Common myeloid progenitor, CD34-positive (primary cell): Measurements from ENCODE around the gene DOCK6.

Source experiments
- CTCF ChIA-PET: fragments of 350-600 bp; sonication (Branson Sonifier 250); formaldehyde crosslinking; loops from one replicate; lab custom pipeline; 2021; ENCODE audit warnings: antibody characterized with exemption; lab: Charles Lee
- POLR2A ChIA-PET: fragments of 350-600 bp; sonication (Branson Sonifier 250); formaldehyde crosslinking; loops from one replicate; lab custom pipeline; 2021; ENCODE audit warnings: antibody characterized with exemption; lab: Charles Lee
- DNase-seq, 3 donors: peaks; one replicate each; pipeline versions ENCODE4 v3.0.0 to v3.0.0-alpha.2; 2013
- H3K27ac ChIP-seq, 2 experiments: 1 replicate in 1 of 2; 2 replicates in 1 of 2; pipeline ENCODE4 v1.7.0; 2013; ENCODE audit warnings: inconsistent platforms in 2 of 2, low read length in 2 of 2, mild to moderate bottlenecking in 2 of 2, low read depth in 1 of 2, moderate library complexity in 1 of 2; ENCODE audit not compliant: severe bottlenecking in 2 of 2, insufficient read depth in 1 of 2, poor library complexity in 1 of 2
- H3K27me3 ChIP-seq, 5 experiments: replicated peaks in 2 of 5; 1 replicate in 3 of 5; 2 replicates in 2 of 5; pipeline versions ENCODE4 v1.6.1 to v1.7.0; 2013; ENCODE audit warnings: low read length in 4 of 5, mild to moderate bottlenecking in 2 of 5, moderate library complexity in 2 of 5, inconsistent platforms in 1 of 5; ENCODE audit not compliant: insufficient read depth in 5 of 5, control insufficient read depth in 4 of 5
- H3K36me3 ChIP-seq, 4 experiments: 1 replicate in 2 of 4; 2 replicates in 2 of 4; pipeline versions ENCODE4 v1.6.1 to v1.7.0; 2013; ENCODE audit warnings: low read length in 3 of 4, control low read depth in 1 of 4, mild to moderate bottlenecking in 1 of 4; ENCODE audit not compliant: control insufficient read depth in 4 of 4, insufficient read depth in 4 of 4
- H3K4me1 ChIP-seq, 4 experiments: 1 replicate in 3 of 4; 2 replicates in 1 of 4; pipeline versions ENCODE4 v1.6.1 to v1.7.1; 2013; ENCODE audit warnings: low read length in 3 of 4, mild to moderate bottlenecking in 3 of 4, control low read depth in 1 of 4, inconsistent platforms in 1 of 4, moderate library complexity in 1 of 4; ENCODE audit not compliant: control insufficient read depth in 4 of 4, insufficient read depth in 4 of 4; ENCODE audit errors: control extremely low read depth in 1 of 4
- H3K4me3 ChIP-seq, 7 experiments: 1 replicate in 4 of 7; 2 replicates in 3 of 7; pipeline versions ENCODE4 v1.5.1 to v1.7.0; 2013; ENCODE audit warnings: mild to moderate bottlenecking in 7 of 7, low read length in 6 of 7, moderate library complexity in 6 of 7, inconsistent platforms in 2 of 7, low read depth in 2 of 7, control low read depth in 1 of 7; ENCODE audit not compliant: insufficient read depth in 4 of 7, control insufficient read depth in 1 of 7; ENCODE audit errors: extremely low read depth in 1 of 7
- H3K9me3 ChIP-seq, 5 experiments: 1 replicate in 4 of 5; 2 replicates in 1 of 5; pipeline versions ENCODE4 v1.6.1 to v1.7.1; 2013; ENCODE audit warnings: low read length in 4 of 5, mild to moderate bottlenecking in 2 of 5, inconsistent platforms in 1 of 5, low read depth in 1 of 5, moderate library complexity in 1 of 5; ENCODE audit not compliant: control insufficient read depth in 4 of 5, insufficient read depth in 2 of 5; ENCODE audit errors: control extremely low read depth in 1 of 5
- WGBS: methylation state at CpG from one replicate; pipeline ENCODE4 v1.1.5; 2013; ENCODE audit not compliant: insufficient coverage; 5-methylcytosine and 5-hydroxymethylcytosine counted together

The DOCK6 gene

DNA sequence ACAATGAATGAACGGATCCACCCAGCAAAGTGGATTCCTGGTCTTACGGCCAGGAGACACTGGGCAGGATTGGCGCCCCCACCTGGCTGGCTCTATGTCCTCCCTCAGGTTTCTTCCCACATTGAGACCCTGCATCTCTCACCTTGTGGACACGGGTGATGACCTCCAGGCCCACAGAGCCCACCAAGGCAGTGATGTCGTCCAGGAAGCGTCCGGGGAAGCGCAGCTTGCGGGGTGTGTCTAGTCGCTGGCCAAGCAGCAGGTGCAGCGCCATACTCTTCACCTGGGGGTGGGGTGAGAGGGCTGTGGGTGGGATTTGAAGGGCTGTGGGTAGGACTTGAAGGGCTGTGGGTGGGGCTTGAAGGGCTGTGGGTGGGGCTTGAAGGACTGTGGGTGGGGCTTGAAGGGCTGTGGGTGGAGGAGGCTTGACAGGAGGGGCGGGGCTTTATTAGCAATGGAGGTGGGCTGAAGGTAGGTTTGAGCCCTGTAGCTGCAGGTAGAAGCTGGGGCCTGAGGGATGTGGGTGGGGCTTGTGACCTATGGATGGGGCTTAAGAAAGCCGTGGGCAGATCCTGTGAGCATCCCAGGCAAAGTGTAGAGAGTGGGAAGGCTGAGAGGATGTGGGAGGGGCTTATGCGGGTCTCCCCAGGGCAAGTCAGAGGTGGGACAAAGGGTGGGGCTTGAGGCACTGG, 35.0 kb downstream of the DOCK6 start:
- no peaks in the 10 kb centered on the region for H3K36me3 ChIP-seq
- no peaks in the 10 kb centered on the region for H3K9me3 ChIP-seq
- peaks cover 0 to 3% (median 0%) of the 10 kb centered on the region in 5 experiments for H3K27me3 ChIP-seq
- POLR2A ChIA-PET: no interaction called here
- CTCF ChIA-PET: interaction anchor here (1.0 to 1.5 kb wide), 3 partner anchors 10 to 16 kb away, joined by 3 to 4 read pairs (median 3); partner anchors contain the start of gene ANGPTL8
- WGBS: 95% methylated on average over 13 of the region's 14 CpGs
- peaks cover 0 to 4% (median 0%) of the 10 kb centered on the region in 4 experiments for H3K4me1 ChIP-seq
- no peak overlapping the region for H3K27ac ChIP-seq
- no peak overlapping the region for H3K4me3 ChIP-seq
- peak in 2 of 3 donors; percentile 37 to 38 for DNase-seq

DNA sequence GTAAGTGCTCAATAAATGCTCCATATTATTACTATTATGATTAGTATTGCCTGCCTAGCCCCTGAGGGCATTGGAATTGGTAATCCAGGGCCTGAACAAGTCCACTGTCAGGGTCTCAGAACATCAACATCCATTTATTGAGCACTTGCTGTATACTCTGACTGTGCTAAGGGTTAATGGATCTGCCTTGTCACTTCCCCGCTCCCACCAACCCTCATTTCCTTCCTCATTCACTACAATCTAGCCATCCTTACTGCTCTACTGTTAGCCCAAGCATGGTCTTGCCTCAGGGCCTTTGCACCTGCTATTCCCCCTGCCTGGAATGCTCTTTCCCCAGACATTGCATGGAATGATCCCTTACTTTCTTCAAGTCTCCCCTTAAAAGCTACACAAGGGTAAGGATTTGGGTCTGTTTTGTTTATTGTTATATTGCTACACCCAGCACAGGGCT, 35.6 kb downstream of the DOCK6 start:
- no peak overlapping the region for H3K4me3 ChIP-seq
- peaks cover 0 to 3% (median 0%) of the 10 kb centered on the region in 4 experiments for H3K36me3 ChIP-seq
- peaks cover 0 to 4% (median 0%) of the 10 kb centered on the region in 4 experiments for H3K4me1 ChIP-seq
- DNase-seq: no peak
- POLR2A ChIA-PET: no interaction called here
- peaks cover 0 to 4% (median 0%) of the 10 kb centered on the region in 5 experiments for H3K9me3 ChIP-seq
- CTCF ChIA-PET: interaction anchor here (1.0 to 1.5 kb wide), 2 partner anchors 12 to 16 kb away, joined by 3 to 4 read pairs; partner anchors contain the start of gene ANGPTL8
- H3K27ac ChIP-seq: no peak overlapping the region
- H3K27me3 ChIP-seq: peaks cover 0 to 4% (median 0%) of the 10 kb centered on the region in 5 experiments
- 0% methylated on average over 1 of the region's 1 CpG for WGBS

DNA sequence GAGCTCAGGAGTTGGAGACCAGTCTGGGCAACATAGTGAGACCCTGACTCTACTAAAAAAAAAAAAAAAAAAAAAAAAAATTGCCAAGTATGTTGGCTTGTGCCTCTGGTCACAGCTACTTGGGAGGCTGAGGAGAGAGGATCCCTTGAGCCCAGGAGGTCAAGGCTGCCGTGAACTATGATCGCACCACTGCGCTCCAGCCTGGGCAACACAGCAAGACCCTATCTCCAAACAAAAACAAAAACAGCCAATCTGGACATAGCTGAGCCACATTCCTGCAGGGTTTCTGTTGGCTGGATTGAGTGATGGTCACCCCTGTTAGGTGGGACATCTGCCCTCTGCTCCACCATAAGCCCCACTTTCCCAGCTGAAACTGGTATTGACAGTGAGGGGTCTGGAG, 36.5 kb downstream of the DOCK6 start:
- Histone ChIP-seq H3K27me3 (peaks cover 0 to 5% (median 0%) of the 10 kb centered on the region in 5 experiments), H3K4me3 (no peak overlapping the region), H3K36me3 (peaks cover 0 to 6% (median 0%) of the 10 kb centered on the region in 4 experiments), H3K4me1 (peaks cover 0 to 4% (median 0%) of the 10 kb centered on the region in 4 experiments), H3K9me3 (peaks cover 0 to 12% (median 0%) of the 10 kb centered on the region in 5 experiments), H3K27ac (no peak overlapping the region)
- no peak for DNase-seq
- CTCF ChIA-PET: interaction anchor here (0.8 to 1.0 kb wide), 2 partner anchors 12 to 16 kb away, joined by 3 to 4 read pairs; no protein-coding TSS in a partner anchor
- WGBS: no CpG with 5 or more reads among the region's 3 CpGs
- POLR2A ChIA-PET: interaction anchor here (0.6 kb wide), 1 partner anchor 100 kb away, joined by 6 read pairs; no protein-coding TSS in a partner anchor

DNA sequence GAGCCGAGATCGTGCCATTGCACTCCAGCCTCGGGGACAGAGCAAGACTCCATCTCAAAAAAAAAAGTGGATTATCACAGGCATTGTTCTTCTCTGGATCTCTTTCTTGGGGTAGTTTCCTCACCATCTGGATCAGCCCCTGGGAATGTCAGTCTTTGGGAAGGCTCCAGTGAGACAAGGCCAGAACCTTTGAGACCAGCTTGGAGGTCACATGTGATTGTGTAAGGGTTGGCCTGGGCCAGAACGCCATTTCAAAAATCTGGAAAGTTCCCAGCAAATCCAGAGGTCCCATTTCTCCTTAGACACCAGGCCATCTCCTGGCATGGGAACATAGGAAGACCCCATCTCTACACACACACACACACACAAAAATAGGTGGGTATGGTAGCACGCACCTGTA, 37.2 kb downstream of the DOCK6 start:
- Histone ChIP-seq H3K9me3 (peaks cover 0 to 17% (median 3%) of the 10 kb centered on the region in 5 experiments), H3K27ac (no peak overlapping the region), H3K27me3 (peaks cover 0 to 3% (median 0%) of the 10 kb centered on the region in 5 experiments), H3K4me3 (no peak overlapping the region), H3K4me1 (peaks cover 0 to 4% (median 0%) of the 10 kb centered on the region in 4 experiments), H3K36me3 (peaks cover 0 to 6% (median 0%) of the 10 kb centered on the region in 4 experiments)
- no peak for DNase-seq
- CTCF ChIA-PET: no interaction called here
- WGBS: 100% methylated on average over 3 of the region's 5 CpGs
- POLR2A ChIA-PET: no interaction called here

DNA sequence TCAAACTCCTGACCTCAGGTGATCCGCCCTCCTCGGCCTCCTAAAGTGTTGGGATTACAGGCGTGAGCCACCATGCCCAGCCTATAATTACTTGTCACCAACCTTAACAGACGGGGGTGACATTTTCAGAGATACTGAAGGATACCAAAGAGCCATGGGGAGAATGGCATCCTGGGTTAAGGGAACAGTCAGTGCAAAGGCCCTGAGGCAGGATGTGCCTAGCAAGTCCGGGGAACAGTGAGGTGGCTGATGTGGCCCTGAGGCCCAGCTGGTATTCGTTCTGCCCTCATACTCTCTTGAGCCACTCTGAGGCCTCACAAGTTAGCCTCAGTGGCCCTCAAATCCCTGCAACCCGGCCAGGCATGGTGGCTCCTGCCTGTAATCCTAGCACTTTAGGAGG, 37.9 kb downstream of the DOCK6 start:
- ChIA-PET POLR2A (no interaction called here), CTCF (no interaction called here)
- H3K9me3 ChIP-seq: peaks cover 0 to 20% (median 3%) of the 10 kb centered on the region in 5 experiments
- H3K27ac ChIP-seq: no peak overlapping the region
- DNase-seq: no peak
- no peak overlapping the region for H3K4me3 ChIP-seq
- peaks cover 0 to 4% (median 0%) of the 10 kb centered on the region in 4 experiments for H3K4me1 ChIP-seq
- H3K36me3 ChIP-seq: peaks cover 0 to 6% (median 0%) of the 10 kb centered on the region in 4 experiments
- WGBS: 100% methylated on average over 5 of the region's 7 CpGs
- peaks cover 0 to 3% (median 0%) of the 10 kb centered on the region in 5 experiments for H3K27me3 ChIP-seq

DNA sequence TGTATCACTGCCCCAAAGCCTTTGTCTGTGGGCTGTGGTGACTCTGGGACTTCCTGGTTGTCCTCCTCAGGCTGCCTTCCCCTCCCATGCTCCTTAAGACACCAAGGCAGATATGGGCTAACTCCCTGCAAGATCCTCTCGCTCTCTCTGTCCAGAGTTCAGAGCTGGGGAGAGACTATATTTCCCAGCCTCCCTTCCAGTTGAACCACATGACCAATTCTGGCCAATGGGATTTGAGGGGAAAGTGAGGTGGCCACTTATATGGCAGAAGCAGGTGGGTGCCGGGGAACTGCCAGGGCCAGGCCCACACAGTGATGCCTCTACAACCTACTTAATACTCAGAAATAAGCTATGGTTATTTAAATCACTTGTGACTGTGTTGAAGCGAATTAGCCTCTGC, 39.1 kb downstream of the DOCK6 start:
- ChIA-PET POLR2A (interaction anchor here (0.6 kb wide), 1 partner anchor 286 kb away, joined by 3 read pairs; no protein-coding TSS in a partner anchor), CTCF (no interaction called here)
- H3K4me1 ChIP-seq: peaks cover 0 to 4% (median 0%) of the 10 kb centered on the region in 4 experiments
- H3K27me3 ChIP-seq: peaks cover 0 to 3% (median 0%) of the 10 kb centered on the region in 5 experiments
- no peak overlapping the region for H3K27ac ChIP-seq
- peaks cover 0 to 6% (median 0%) of the 10 kb centered on the region in 4 experiments for H3K36me3 ChIP-seq
- peaks cover 0 to 20% (median 3%) of the 10 kb centered on the region in 5 experiments for H3K9me3 ChIP-seq
- WGBS: no CpG with 5 or more reads among the region's 3 CpGs
- H3K4me3 ChIP-seq: no peak overlapping the region
- DNase-seq: peak in 2 of 3 donors; percentile 29 to 48
